ENCODE measurements around the gene FAF1.
"Not testable (repeated sequence)": the region's sequence is repeated elsewhere in the genome, so short reads cannot be mapped to it uniquely, and the experiment has no call there.

FAF1 gene

DNA sequence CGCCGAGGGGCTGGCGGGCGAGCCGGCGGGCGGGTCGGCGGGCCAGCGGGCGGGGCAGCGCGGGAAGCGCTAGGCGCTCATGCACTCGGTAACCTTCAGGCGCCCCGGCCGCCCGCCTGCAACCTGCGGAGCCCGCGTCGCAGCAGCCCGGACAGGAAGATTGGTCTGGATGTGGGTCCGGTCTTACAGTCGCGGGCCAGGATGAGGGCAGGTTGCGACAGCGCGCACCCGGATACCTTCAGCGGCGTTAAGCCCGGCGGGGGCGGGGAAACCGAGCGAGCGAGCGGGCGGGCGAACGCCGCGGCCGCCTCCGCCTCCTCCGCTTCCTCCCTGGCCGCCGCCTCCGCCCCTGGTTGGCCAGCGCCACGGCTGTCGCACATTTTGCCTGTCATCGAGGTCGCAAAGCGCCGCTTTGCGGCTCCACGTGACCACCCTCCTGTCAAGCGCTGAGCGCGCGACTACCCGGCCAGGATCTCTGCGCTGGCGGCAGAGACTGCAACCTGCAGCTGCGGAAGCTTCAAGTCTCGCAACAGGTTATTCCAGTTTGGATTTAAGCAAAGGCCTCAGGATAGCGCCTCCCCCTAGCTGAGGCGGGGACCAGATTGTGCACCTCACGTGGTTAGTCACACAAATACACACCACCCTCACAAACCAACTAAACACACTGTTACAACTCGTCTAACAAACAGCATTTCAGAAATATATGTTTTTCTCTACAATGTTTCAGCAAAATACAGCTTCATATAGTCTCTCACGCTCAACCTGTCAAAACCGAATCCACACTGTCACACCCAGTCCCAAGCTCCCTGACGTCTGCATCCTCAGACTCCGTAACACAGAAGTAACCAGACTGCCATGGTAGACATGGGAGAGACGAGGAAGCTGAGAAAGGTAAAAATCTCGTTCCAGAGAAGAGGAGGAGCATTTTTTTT, at the start of gene FAF1:
Gene FAF1, minus strand, starts transcription at position 355 of the 932 bp plus-strand sequence. CDS start 456 bp downstream, outside the sequence.
- peak; percentile 94 for DNase-seq

DNA sequence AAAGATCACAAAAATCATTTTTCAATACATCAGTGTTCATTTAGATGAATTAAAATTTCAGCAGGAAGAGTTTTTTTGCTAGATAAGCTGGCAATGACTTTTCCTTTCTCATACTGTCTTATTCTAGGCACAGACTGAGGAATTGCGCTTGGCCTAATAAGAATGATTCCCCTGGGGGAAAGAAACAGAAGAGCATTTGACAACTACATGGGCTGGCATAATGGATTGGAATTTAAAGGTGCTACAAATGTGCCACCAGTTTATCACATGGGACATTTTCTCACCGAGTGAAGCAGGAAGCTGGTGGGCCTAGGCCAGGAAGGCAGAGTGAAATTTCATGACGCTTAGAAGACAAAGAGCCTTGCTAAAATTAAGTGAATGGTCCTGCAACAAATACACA, 49.3 kb upstream of the FAF1 start:
- no peak for DNase-seq

DNA sequence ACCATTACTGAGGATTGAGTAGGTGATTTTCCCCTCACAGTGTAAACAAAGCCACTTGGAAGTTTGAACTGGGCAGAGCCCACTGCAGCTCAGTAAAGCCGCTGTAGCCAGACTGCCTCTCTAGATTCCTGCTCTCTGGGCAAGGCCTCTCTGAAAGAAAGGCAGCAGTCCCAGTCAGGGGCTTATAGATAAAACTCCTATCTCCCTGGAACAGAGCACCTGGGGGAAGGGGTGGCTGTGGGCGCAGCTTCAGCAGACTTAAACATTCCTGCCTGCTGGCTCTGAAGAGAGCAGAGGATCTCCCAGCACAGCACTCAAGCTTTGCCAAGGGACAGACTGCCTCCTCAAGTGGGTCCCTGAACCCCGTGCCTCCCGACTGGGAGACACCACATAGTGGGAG, 45.5 kb upstream of the FAF1 start:
- DNase-seq = not testable (repeated sequence)

DNA sequence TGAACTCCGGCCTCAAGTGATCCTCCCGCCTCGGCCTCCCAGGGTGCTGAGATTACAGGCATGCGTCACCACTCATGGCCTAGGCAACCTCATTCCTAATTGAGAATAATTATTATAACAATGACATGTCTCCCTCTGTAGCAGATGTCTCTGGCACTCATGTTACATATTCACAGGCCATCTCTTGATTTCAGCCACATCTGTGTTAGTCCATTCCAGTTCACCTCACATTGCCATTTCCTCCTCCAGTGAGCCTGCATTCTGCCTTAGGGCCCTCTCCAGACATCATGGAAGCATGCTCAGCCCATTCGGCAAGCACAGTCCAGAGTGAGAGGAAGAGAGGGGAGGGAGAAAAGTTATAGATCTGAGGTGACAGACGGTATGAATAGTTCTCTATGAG, 42.4 kb upstream of the FAF1 start:
- DNase-seq = no peak

DNA sequence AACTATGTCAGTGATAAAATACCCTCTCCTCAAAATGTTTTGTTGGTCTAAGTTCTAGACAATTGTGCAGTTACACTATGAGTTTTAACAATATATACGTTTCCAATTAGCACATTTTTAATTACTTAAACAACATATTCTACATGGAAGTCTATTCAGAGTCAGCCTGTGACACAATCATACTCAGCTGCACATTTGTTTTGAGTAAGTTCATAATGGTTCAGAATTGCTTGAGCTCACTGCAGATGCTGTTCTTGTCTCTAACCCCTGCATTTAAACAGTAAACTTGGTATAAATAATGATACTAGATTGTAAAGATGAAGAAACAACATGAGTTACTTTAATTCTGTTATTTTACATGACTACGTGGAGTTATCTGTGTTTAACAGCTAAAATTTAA, 40.6 kb upstream of the FAF1 start:
- DNase-seq = no peak

DNA sequence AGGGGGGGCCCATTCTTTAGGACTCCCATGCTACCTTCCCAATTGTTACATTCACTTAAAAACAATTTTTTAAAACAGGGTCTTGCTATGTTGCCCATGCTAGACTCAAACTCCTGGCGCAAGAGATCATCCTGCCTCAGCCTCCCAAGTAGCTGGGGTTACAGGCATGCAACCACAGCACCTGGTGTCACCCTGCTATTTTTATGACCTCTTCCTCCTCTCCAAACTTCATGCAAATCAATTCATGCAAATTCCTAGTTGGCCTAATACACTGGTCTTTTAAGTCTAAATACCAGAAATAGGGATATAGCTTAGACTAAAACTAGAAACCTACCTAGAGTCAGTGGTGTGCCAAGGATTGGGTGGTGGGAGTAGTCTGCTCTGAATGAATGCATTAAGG, 40.1 kb upstream of the FAF1 start:
- DNase-seq = no peak

DNA sequence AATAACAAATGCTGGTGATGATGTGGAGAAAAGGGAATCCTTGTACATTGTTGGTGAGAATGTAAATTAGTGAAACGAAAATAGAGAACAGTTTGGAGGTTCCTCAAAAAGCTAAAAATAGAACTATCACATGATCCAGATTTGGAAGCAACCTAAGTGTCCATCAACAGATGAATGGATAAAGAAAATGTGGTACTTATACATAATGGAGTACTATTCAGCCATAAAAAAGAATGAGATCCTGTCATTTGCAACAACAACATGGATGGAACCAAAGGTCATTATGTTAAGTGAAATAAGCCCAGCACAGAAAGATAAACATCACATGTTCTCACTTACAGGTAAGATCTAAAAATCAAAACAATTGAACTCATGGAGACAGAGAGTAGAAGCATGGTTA, 39.3 kb upstream of the FAF1 start:
- not testable (repeated sequence) for DNase-seq

DNA sequence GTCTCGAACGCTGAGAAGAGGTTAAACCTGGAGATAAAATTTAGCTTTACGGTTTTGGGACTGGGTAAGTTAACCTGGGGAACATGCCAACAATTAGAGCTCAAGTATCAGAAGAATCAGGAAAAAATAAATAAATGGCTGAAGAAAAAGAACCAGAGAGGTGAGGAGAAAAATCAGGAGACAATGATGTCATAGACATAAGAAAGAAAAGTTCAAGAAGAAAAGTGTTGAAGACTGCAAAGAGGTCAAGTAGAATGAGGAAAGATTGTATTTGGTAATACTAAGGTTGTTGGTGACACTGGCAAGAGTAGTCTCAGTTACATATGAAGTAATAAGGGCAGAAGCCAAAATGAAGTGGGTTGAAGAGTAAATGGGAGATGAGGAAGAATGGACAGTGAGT, 36.0 kb upstream of the FAF1 start:
- DNase-seq = no peak

DNA sequence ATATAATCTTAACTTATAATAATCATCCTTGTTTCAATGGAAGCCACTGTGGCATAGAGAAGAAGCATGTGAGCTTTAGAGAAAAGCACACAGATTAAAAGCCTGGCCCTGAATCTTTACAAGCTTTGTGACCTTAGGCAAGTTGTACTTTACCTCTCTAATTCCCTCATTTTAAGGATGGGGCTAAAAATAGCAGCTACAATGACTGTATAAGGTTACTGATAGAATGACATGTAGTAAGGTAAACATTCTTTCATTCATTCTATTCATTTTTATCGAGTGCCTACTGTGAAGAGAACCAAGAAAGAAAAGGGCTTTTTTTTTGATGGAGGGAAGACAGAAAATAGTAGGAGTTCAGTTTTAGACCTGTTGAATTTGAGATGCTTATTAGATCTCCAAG, 35.6 kb upstream of the FAF1 start:
- no peak for DNase-seq

DNA sequence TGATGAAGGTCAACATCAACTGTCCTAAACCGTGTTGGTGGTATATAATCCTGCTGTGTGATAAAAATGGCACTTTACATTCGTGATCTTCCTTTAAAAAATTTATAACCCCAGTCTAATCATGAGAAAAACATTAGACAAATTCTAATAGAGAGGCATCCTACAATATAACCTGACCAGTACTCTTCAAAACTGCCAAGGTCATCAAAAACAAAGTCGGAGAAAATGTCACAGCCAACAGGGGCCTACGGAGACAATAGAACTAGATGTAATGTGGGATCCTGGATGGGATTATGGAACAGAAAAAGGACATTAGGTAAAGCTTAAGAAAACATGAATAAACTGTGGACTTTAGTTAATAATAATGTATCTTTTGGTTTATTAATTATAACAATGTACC, 34.9 kb upstream of the FAF1 start:
- no peak for DNase-seq

DNA sequence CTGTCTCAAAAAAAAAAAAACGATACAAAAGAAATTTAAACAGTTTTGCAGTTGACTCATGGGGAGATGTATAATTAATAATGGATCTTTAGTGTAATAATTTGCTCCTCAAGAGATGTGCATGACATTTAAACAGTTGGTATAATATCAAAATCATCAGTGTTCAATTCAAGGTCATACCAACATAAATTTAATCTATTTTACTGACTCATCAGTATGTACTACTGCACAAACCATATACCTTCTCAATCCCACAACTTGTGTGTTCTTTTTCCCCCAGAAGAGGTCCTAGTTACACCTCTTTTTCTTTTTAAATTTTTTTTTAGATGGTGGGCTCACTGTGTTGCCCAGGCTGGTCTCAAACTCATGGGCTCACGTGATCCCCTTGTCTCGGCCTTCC, 33.6 kb upstream of the FAF1 start:
- DNase-seq = no peak

DNA sequence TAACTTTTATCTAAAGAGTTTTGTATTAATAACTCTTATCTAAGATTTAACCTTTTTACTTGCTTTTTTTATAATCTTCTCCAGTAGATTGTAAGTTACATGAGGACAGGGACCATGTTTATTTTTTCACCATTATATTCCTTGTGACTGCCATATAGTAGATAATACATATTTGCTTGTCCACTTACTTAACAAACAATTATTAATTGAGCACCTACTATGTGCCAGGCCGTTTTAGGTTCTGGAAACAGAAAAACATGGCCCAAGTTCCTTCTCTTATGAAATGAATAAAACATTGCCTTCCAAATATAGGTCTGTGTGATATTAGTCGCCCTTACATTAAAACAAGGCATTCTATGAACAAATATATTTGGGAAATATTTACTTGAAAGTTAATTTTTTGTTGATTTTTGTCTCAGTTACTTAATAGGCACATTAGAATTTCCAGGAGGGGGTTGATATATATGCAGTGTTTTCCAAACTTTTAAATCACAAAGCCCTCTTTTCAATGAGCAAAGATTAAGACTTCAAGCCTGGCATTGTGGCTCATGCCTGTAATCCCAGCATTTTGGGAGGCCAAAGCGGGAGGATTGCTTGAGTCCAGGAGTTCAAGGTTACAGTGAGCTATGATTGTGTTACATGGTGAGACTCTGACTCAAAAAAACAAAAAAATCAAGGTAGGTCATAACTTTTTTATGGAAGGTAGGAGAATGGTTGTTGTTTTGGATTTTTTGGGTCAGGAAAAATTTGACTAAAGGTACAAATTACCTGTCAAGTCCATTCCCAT, 32.7 kb upstream of the FAF1 start:
- no peak for DNase-seq

DNA sequence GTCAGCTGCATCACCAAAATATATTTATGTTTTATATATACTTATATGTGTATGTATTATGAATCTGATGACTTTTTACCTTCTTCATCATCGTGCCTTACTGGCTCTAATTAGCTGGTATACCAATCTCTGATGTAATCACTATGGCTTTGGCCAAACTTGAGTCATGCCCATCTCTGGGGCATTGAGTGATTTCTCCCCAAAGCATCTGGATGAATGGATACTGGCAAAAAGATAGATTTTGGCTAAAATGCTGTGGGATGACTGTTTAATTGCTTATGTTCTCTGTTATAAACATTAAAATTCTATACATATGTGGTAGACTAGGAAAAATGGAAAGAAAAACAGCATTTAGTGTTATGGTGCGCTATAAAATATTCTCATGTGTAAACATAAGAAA, 29.6 kb upstream of the FAF1 start:
- no peak for DNase-seq

DNA sequence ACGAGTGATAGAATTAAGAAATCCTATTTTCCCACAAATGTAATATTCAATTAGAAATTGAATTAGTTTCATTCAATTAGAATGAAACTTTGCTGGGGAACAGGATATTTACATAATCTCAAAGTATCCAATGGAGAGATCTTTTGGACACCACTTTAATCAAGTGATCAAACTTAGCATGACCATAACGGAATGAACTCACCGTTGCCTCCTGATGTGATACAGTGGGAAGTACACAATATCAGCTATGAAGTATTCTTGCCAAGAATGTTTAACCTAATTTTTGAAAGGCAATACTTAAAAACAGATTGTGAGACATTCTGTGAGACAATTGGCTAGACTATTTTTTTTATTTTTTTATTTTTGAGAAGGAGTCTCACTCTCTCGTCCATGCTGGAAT, 26.6 kb upstream of the FAF1 start:
- DNase-seq = no peak

DNA sequence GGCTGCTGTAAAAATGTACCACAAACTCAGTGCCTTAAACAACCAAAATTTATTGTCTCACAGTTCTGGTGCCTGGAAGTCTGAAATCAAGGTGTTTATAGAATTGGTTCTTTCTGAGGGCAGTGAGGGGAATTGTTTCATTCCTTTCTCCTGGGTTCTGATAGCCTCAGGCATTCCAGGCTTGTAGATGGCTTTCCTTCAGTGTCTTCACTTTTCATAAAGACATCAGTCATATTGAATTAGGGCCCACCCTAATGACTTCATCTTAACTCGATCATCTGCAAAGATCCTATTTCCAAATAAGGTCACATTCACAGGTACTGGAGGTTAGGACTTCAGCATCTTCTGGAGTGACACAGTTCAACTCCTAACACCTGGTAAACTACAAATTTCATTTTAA, 25.0 kb upstream of the FAF1 start:
- DNase-seq = no peak

DNA sequence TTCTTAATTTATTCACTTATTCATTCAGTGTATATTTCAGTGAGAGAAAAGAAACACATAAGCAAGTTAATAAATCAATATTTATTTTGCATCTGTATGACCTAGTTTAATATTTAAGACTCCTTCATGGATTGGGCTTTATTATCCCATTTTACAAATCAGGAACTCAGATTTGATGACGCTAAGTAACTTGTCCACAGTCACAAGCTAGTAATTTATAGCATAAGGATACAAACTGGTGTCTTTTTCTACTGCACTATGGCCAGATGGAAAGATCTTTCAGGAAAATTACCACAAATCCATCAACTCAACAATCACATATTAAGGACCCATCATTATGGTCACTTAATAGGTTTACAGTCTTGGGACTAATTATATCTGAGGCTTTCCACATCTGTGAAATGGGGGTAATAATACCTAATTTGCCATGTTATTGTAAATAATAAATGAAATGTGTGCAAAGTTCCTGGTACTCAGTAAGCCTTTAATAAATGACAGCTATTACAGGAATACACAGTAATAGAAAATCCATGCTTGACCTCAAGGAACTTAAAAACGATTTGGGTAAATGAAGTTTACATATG, 23.2 kb upstream of the FAF1 start:
- DNase-seq = no peak

DNA sequence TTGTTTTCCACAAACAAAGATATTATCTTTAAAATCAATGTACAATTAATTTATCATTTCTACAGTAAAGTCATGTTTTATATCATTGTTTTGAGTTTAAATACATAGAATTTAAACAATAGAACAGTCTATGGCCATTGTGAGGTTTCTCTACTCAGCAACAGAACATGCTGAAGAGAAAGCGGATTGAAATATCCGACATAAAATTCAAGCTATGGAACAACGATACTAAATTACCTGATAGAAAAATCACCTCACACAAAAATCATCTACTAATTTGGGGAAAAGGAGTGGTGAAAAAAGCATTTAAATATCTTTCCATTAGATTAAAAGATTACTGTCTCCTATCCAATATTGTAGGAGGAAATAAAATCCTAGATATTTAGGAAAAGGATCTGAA, 22.5 kb upstream of the FAF1 start:
- DNase-seq = no peak

DNA sequence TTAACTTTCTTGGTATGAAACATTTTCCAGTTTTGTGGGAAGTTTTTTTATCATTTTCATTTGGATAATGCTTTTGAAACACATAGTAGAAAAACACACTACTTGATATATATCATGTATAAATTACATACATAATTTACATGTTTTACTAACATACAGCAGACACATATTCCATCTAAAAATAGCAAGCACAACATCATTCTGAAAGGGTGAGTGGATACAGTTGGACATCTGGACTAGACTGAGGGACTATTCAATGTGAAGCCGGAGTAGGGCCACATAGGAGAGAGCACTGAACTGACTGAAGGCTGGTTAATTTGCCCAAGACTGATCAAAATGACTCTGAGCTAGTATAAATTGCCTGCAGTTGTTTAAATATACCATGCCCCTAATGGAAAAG, 21.7 kb upstream of the FAF1 start:
- peak; percentile 44 for DNase-seq

DNA sequence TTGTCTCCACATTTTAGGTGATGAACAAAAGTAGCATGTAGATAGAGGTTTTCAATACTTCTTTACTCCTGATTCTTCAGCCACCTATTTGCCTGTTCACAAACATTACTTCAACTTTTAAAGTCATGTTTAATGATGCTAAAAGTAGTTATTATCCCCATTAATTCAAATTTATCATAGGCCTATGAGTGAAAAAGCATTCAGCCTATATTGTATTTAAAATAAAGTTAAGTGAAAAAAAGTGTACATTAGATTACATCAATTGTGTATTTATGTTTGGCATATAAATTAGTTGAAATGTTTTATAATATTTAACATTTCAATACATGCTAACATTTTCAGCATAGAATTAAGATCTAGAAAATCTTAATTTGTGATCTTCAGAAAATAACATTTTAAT, 20.4 kb upstream of the FAF1 start:
- DNase-seq = no peak

DNA sequence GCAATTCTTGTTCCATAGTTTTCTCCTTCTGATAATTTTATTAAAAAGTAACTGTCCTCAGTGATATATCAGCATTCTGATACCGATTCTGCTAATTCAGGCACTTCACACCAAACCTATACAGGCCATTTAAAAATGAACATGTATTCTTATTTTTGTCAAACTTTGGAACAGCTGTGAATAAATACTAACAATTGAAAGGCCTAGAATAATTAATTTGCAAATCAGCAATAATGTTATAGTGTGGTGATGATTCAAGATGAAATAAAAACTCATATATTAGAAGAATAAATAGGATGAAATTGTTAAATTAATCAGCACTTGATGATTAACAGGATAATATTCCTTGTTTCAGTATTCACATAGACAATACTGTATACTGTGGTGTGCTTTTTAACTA, 19.9 kb upstream of the FAF1 start:
- no peak for DNase-seq

DNA sequence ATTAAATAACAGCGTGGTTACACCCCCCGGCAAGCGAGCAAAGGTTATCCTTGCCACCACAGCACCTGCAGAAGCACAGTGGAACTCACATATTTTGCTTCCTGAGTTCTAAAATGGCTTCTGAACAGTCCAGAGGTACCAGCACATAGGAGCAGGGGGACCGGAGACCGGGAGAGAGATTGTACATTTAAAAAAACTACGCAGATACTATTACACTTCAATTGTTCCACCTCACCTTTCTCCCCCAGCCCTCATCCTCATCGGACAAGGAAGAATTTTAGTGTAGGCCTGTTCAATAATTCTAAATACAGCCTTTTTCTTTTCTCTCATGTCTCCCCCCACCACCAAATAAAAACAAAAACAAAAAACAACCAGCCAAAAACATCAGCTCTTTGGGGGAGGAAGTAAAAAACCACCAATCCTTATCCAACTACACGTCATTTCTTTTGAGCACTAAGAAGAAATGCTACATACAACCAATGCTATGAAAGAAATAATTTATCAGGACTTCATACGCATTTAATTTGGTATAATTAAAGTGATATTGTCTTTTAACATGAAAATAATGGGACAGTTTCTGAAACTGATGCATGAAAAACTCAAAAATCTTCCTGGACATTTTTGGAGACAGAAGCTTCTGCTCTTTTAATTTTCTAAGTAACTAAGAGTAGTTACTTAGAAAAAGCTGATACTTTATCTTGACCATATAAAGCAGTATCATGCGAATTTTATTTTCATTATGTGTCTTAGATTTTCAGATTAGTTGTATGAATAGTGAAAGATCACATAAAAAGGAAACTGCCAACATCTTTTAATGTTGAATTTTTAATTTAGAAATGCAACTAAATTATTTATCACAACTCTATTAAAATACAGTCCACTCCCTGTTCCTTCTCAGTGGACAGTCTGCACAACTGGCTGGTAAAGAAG, 19.1 kb upstream of the FAF1 start:
- peak; percentile 78 for DNase-seq

DNA sequence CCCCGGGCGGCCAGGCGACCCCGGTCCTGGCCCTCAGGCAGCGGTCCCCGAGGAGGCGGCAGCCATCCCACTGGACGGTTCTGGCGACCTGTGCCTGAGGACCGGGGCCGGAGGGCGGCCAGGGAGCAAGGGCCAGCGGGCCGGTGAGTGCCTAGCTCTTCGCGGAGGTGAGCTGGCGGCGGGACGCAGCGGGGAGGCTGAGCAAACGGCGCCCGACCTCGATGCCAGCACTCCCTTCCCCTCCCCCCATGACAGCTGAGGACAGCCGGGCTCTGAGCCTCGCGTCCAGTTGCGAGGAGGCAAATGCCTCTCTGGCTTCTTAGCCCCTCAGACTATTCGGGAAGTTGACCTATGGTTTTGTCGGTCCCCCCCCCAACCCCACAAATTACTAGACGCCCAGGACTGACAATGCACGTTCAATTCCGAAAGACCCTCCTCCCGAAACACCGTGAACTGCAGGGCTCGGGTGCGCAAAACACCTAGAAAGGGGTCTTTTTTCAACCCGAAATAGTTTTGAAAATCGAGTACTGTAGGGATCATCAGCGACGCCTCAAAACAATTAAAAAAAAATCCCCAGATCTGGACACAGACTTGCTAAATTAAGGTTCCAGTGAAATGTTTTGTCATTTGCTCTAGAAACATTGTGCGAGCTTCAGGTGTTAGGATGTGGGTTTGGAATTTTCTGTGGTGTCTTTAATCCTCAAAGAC, 18.2 kb upstream of the FAF1 start:
- peak; percentile 35 for DNase-seq

Measured in NCI-H1694 (cell line).